ENCODE measurements around the gene ADARB2.
"Not testable (repeated sequence)": the region's sequence is repeated elsewhere in the genome, so short reads cannot be mapped to it uniquely, and the experiment has no call there.

The ADARB2 gene

DNA sequence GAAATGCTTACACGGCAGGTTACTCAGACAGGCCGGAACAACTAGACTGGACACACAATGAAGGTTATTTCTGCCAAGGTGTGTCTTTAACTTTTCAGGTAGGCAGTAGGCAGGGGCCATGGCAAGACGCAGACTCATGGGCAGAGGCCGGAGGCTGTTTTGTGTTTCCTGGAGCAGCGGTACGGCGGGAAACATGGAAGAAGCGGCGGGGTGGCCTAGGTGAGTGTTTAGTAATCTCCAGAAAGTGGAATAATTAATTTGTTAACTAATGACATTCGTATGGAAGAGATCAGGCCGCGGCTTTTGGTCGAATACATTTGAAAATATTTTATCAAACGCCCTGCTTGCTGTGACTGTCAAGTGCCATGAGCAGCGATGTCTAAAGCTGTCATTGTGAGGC lies 403.3 kb downstream of the ADARB2 start:
- no peak overlapping the region for H3K27ac ChIP-seq
- TF ChIP-seq ZFX (IDR thresholded peaks at IDR 0.05; ENCODE audit: borderline replicate concordance) = no peak
- TF ChIP-seq, protein P1, sequence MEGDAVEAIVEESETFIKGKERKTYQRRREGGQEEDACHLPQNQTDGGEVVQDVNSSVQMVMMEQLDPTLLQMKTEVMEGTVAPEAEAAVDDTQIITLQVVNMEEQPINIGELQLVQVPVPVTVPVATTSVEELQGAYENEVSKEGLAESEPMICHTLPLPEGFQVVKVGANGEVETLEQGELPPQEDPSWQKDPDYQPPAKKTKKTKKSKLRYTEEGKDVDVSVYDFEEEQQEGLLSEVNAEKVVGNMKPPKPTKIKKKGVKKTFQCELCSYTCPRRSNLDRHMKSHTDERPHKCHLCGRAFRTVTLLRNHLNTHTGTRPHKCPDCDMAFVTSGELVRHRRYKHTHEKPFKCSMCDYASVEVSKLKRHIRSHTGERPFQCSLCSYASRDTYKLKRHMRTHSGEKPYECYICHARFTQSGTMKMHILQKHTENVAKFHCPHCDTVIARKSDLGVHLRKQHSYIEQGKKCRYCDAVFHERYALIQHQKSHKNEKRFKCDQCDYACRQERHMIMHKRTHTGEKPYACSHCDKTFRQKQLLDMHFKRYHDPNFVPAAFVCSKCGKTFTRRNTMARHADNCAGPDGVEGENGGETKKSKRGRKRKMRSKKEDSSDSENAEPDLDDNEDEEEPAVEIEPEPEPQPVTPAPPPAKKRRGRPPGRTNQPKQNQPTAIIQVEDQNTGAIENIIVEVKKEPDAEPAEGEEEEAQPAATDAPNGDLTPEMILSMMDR (IDR thresholded peaks at IDR 0.05) = no peak

DNA sequence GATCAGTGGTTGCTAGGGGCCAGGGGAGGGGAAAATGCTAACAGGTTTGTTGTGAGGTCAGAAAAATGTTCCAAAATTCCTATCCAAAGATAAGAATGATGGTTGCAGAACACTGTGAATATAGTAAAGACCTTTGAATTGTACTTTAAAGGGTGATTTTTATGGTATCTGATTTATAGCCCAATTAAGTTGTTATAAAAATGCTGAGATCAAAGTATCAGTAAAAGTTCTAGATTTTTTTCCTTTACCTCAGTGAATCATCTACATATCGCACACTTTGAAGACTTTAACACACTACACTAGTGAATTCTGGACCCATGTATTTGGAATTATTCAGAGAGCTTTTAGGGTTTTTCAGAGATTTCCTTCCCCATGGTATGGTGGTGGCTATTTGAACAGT lies 405.8 kb downstream of the ADARB2 start:
- no peak overlapping the region for H3K27ac ChIP-seq
- no peak for TF ChIP-seq ZFX (IDR thresholded peaks at IDR 0.05; ENCODE audit: borderline replicate concordance)
- TF ChIP-seq, protein P1 (IDR thresholded peaks at IDR 0.05) = no peak

DNA sequence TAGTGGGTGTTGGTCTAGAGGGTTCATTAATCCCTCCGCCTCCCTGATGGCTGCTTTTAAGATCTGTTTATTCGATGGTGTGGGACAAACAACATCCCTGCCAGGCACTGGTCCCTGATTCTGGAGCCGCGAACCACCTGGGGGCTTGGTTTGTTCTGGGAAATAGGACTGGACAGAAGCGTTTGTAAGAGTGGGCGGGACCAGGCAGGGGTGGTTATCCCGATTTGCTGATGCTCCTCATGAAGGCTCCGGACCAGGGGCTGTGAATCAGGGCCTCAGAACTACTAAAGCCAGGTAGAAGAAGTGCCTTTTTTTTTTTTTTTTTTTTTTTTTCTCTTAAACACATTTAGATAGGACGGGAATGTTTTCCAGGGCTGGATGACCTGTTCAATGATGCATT lies 407.7 kb downstream of the ADARB2 start:
- no peak for TF ChIP-seq ZFX (IDR thresholded peaks at IDR 0.05; ENCODE audit: borderline replicate concordance)
- TF ChIP-seq, protein P1 (IDR thresholded peaks at IDR 0.05) = no peak
- no peak overlapping the region for H3K27ac ChIP-seq

DNA sequence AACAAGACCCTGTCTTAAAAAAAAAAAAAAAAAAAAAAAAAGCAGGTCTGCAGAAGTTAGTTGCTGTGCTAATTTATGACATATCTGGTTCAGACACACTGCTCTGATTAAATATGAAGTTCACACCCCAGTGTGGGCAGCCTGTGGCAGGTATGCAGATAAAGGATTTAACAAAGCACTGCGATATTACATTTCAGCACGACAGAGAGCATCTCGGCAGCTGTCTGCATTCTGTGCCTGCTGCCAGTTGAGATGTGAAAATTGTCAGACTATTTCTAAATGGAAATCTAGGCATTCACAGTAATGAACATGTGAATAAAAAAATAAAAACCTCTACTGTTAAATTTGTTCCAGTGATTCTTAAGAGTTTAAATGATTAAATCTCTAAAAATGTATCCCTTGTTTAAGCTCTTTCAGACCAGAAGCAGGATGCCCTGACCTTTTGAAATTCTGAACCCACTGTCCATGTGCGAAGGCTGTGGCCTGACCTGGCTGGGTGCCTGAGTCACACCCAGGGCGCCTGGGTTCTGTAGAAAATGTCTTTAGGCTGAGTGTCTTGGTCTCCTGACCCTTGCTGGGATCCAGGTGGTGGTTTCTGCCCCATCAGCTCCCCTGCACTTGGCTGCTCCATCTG lies 408.2 kb downstream of the ADARB2 start:
- no peak for TF ChIP-seq ZFX (IDR thresholded peaks at IDR 0.05; ENCODE audit: borderline replicate concordance)
- TF ChIP-seq, protein P1 (IDR thresholded peaks at IDR 0.05) = no peak
- no peak overlapping the region for H3K27ac ChIP-seq

DNA sequence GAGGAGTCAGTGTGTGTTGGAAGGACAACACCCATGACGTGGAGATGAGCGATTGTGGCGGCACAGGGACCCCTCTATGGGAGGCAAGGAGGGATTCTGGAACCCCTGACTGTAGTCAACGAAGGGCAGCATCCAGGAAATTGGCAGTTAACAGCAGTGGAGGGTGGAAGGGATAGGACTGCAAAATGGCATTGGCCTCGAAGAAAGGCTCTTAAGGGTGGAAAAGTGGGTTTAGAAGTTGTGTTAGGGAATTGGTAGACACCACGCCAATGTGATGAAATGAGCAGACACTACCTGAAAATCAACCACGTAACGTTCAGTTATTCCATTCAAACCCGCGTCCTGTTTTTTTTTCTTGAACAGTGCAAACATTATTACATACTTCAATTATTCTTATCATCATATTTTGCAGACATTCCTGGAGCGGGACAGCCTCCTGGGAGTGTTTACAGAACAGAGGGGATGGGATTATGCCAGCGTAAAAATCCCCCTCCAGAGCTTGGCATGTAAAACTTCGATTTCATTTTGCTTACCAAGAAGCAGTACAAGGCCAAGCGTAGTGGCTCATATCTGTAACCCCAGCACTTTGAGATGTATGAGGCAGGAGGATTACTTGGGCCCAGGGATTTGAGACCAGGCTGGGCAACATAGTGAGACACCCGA lies 409.0 kb downstream of the ADARB2 start:
- no peak overlapping the region for H3K27ac ChIP-seq
- TF ChIP-seq, protein P1 (IDR thresholded peaks at IDR 0.05) = no peak
- TF ChIP-seq ZFX (IDR thresholded peaks at IDR 0.05; ENCODE audit: borderline replicate concordance) = no peak

DNA sequence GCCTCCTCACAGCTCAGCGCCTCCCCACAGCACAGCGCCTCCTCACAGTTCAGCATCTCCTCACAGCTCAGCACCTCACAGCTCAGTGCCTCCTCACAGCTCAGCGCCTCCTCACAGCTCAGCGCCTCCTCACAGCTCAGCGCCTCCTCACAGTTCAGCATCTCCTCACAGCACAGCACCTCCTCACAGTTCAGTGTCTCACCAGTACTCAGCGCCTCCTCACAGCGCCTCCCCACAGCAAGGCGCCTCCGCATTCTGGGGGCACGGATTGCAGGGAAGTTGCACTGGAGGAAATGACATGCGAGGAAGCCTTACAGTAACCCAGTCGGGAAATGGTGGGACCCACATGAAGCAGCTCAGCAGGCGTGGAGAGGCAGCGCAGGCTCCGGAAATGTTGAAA lies 409.6 kb downstream of the ADARB2 start:
- no peak for TF ChIP-seq ZFX (IDR thresholded peaks at IDR 0.05; ENCODE audit: borderline replicate concordance)
- TF ChIP-seq, protein P1 (IDR thresholded peaks at IDR 0.05) = no peak
- no peak overlapping the region for H3K27ac ChIP-seq

DNA sequence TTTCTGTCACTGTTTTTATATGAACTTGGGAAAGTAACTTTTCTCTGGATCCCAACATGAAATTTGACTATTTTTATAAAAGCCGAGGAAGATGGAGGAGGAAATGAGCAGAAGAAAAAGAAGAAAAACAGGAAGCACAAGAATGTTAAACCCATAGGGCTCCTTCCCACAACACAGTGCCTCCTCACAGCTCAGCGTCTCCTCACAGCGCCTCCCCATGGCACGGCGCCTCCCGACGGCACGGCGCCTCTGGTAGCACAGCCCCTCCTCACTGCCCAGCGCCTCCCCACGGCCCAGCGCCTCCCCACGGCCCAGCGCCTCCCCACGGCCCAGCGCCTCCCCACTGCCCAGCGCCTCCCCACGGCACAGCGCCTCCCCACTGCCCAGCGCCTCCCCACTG lies 410.8 kb downstream of the ADARB2 start:
- not testable (repeated sequence) for H3K27ac ChIP-seq
